ENCODE data around the gene DLG2.

- no peak for TF ChIP-seq CTCF (IDR thresholded peaks at IDR 0.05)
- TF ChIP-seq POLR2A (IDR thresholded peaks at IDR 0.05) = no peak
Observed at GRCh38 chr11:84292006-84292405, 1335.1 kb downstream of the DLG2 start.
